ENCODE results near the gene LPXN.
A peak's percentile ranks its signal among the peaks of the same experiment; 100 is the strongest.

Gene LPXN

GRCh38 chr11:58524232-58525036 is 51.2 kb downstream of the LPXN start:
- peak; percentile 49 for DNase-seq

GRCh38 chr11:58513747-58514367 is 61.8 kb downstream of the LPXN start:
- peak; percentile 15 for DNase-seq

GRCh38 chr11:58511636-58512035 is 64.0 kb downstream of the LPXN start:
- no peak for DNase-seq

GRCh38 chr11:58509748-58510147 is 65.9 kb downstream of the LPXN start:
- DNase-seq, result no peak

- no peak for DNase-seq
These were observed 66.8 kb downstream of the LPXN start for GRCh38 chr11:58508814-58509213.

GRCh38 chr11:58508005-58508404 is 67.7 kb downstream of the LPXN start, which contains the start of gene OR5B21:
Gene OR5B21, minus strand, starts transcription at chr11:58508105. Its CDS starts 0 bp downstream, at chr11:58508105.
- DNase-seq, result no peak

GRCh38 chr11:58507355-58507754 is 68.3 kb downstream of the LPXN start:
- DNase-seq, result no peak

GRCh38 chr11:58506935-58507334 is 68.7 kb downstream of the LPXN start:
- DNase-seq, result no peak

GRCh38 chr11:58505849-58506248 is 69.8 kb downstream of the LPXN start:
- no peak for DNase-seq

- DNase-seq, result no peak
These were observed 71.4 kb downstream of the LPXN start for GRCh38 chr11:58504232-58504631.

GRCh38 chr11:58503361-58503856 is 72.2 kb downstream of the LPXN start:
- DNase-seq, result no peak

GRCh38 chr11:58502004-58502403 is 73.7 kb downstream of the LPXN start:
- no peak for DNase-seq

GRCh38 chr11:58498464-58498863 is 77.2 kb downstream of the LPXN start:
- DNase-seq, result no peak

GRCh38 chr11:58497951-58498350 is 77.7 kb downstream of the LPXN start:
- DNase-seq, result no peak

GRCh38 chr11:58495906-58496305 is 79.8 kb downstream of the LPXN start:
- DNase-seq, result no peak

GRCh38 chr11:58494101-58494500 is 81.6 kb downstream of the LPXN start:
- no peak for DNase-seq

- DNase-seq, result no peak
These were observed 82.0 kb downstream of the LPXN start for GRCh38 chr11:58493676-58494075.

- DNase-seq, result no peak
These were observed 84.8 kb downstream of the LPXN start for GRCh38 chr11:58490827-58491226.

GRCh38 chr11:58487170-58487569 is 88.5 kb downstream of the LPXN start:
- no peak for DNase-seq

GRCh38 chr11:58485961-58486360 is 89.7 kb downstream of the LPXN start:
- no peak for DNase-seq
